ENCODE measurements around the gene AGTR1. TPM values are rescaled to one million over a fixed set of nuclear protein-coding genes. Genes with fewer than 3 reads are reported as not detected.

Gene AGTR1
- total RNA-seq, 4 donors from 2014 or later = 78.6 to 195 (median 115) TPM

DNA sequence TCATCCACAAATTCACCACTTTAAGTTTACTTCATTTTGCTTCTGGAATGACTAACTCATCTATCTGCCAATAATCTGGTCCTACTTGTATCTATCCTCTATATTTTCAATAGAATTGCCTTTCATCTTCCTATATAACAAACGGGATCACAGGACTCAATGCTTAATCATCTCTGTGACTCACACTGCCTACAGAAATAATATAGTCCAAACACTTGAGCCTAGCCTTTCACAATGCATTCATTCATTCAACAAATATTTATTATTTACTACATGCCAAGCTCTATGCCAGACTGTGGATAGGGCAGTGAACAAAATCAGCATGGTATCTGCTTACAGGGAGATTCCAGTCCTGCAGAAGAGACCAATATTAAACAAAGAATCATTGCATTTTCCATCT, 16.6 kb upstream of the AGTR1 start:
- TF ChIP-seq, protein P1, sequence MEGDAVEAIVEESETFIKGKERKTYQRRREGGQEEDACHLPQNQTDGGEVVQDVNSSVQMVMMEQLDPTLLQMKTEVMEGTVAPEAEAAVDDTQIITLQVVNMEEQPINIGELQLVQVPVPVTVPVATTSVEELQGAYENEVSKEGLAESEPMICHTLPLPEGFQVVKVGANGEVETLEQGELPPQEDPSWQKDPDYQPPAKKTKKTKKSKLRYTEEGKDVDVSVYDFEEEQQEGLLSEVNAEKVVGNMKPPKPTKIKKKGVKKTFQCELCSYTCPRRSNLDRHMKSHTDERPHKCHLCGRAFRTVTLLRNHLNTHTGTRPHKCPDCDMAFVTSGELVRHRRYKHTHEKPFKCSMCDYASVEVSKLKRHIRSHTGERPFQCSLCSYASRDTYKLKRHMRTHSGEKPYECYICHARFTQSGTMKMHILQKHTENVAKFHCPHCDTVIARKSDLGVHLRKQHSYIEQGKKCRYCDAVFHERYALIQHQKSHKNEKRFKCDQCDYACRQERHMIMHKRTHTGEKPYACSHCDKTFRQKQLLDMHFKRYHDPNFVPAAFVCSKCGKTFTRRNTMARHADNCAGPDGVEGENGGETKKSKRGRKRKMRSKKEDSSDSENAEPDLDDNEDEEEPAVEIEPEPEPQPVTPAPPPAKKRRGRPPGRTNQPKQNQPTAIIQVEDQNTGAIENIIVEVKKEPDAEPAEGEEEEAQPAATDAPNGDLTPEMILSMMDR (IDR thresholded peaks at IDR 0.05; ENCODE audit: low read depth) = no peak

DNA sequence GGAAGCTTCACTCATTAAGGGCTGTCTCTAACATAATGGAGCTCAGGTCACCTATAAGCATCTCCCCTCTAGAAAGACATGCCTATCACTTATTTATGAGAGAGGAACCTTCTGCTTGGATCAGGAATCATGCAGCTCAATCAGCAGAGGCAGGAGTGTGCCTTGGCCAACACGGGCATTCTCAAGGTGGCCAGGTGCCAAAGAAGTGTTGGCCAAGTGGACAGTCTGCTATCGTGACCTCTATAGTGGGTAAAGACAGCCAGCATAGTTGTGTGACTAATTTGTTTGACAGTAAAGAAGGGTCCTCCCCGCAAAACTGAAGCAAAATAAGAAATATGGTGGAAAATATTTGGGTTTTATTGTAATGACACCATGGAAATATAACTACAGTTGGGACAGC, 14.7 kb upstream of the AGTR1 start:
- TF ChIP-seq, protein P1 (IDR thresholded peaks at IDR 0.05; ENCODE audit: low read depth) = no peak

DNA sequence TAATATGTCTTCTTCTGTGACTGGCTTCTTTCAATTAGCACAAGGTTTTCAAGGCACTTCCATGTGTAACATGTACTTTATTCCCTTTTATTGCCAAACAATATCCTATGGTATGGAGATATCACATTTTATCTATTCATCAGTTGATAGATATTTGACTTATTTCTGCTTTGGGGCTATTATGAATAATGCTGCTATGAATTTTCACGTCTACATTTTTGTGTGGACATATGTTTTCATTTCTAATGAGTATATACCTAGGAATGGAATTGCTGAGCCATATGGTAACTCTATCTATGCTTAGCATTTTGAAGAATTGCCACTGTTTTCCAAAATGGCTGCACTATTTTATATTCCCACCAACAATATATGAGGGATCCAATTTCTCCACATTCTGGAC, 3.6 kb upstream of the AGTR1 start:
- TF ChIP-seq, protein P1 (IDR thresholded peaks at IDR 0.05; ENCODE audit: low read depth) = no peak

DNA sequence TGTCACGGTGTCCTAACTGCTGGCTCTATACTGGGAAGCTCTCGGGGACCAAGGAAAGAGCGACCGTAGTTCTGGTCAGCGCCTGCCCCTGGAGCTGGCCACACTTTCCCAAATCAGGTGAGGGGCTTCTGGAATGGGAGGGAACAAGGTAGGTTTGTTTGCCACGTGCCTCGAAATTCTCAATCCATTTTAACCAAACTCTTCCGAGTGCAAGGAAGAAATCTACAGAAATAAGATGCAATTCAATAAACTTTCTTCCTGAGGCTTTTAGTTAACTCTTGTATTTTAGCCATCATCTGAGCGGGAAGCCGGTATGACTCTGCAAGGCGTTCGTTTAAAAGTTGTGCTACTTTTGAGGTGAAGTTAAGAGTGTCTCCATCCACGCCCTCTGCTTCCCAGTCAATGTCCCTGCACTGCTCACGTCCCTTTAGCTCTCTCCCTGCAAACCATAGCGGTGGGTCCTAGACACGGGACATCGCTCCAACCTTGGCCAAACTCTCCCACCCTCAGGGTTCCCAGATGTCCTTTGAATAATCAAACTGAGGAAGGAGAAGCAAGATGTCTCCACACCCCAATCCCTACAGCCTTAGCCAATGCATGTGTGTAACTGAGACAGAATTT, 597 bp downstream of the AGTR1 start:
- TF ChIP-seq, protein P1 (IDR thresholded peaks at IDR 0.05; ENCODE audit: low read depth) = no peak

DNA sequence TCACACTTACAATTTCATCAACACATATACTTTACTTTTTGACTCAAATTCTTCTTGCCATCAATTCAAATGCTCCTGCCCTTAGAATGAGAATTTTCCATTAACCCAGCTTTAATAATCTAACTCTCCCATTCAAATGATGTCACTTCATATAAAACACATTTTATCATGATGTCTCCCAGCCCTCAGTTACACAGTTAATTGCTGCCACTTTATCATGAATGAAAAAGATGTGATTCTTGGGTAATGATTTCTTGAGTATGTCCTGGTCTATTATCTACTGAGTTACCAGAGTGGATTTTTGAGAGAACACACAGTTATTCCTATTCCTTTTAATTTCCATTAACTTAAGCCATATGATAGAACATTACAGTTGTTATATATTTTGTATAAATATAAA, 7.6 kb downstream of the AGTR1 start:
- TF ChIP-seq, protein P1 (IDR thresholded peaks at IDR 0.05; ENCODE audit: low read depth) = no peak

DNA sequence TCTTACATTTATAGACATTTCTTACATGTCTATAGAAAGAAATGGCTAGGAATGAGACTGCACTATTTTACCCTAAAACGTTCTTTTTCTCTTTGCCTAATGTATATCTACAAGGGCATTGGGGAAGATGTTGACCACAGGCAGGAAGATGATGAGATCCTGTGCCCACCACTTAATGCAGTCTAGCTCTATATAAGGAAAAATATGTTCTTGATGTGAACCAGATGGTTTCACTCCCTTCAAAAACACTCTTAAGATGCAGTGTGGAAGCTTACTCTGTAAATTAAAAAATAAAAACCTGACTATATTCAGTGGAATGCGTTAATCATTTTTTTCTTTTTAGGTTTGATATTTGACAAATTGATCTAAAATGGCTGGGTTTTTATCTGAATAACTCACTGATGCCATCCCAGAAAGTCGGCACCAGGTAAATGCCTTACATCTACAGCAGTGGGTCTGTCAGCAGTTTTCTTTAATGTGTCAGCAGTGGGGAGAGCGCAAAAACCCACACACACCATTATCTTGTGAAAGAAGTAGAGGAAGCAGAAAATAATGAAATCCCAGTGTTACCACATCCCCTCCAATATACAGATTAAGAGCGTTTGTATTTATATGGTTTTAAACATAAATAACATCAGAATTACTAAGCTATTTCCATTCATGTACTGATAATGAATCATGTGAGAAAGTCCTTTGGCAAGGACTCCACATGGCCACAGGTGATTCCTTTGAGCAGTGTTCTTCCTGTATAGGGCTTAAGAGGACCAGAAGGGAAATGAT, 10.1 kb downstream of the AGTR1 start:
- TF ChIP-seq, protein P1 (IDR thresholded peaks at IDR 0.05; ENCODE audit: low read depth) = no peak

DNA sequence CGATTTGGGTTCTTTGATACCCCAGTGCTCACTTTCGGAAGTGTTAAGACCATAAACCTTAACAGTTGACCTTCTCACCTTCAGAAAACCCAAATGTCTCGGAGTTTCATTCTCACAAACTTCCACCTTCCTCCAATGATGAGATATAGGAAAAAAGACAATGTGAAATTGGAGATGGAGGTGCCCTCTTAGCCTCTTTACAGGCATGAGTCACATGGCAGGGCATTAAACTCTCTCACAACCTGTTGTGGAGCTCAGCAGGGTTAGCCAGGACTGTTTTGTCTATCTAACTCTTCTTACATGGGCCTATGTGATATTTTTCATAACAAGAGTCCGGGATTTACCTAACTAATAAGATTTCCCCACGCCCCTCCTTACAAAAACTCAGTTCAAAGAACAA, 10.7 kb downstream of the AGTR1 start:
- TF ChIP-seq, protein P1 (IDR thresholded peaks at IDR 0.05; ENCODE audit: low read depth) = no peak
